ENCODE results near the gene FBXL22. TPM values are rescaled to one million over a fixed set of nuclear protein-coding genes. Genes with fewer than 3 reads are reported as not detected.

FBXL22 gene, protein sequence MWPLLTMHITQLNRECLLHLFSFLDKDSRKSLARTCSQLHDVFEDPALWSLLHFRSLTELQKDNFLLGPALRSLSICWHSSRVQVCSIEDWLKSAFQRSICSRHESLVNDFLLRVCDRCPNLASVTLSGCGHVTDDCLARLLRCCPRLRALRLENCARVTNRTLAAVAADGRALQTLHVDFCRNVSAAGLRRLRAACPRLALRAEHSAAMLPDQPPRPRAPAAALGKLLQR
- total RNA-seq: 0.09 and 0.12 TPM in 2 replicates

GRCh38 chr15:63597038-63597790 lies at the start of gene FBXL22:
TSS of gene FBXL22 (plus strand) at chr15:63597387. CDS start at chr15:63597393, 6 bp downstream.

Other genes starting within 250 kb of the FBXL22 start
- 4.3 and 26.5 TPM in 2 replicates for gene CA12, start 215.5 kb upstream of the FBXL22 start, total RNA-seq
- 21.9 and 36.9 TPM in 2 replicates for gene USP3, start 92.8 kb upstream of the FBXL22 start, total RNA-seq
- gene HERC1, start 236.6 kb downstream of the FBXL22 start, total RNA-seq: 25.2 and 45.7 TPM in 2 replicates